COLO668 (cell line): Measurements from ENCODE around the gene C16orf74.

Source experiments
- DNase-seq: peaks from one replicate; lab custom pipeline; 2025; ENCODE audit not compliant: unreplicated experiment; lab: John Stamatoyannopoulos, UW

Gene C16orf74

GRCh38 chr16:85697431-85697830 is 53.5 kb downstream of the C16orf74 start:
- DNase-seq, result peak; percentile 86

- no peak for DNase-seq
Observed at GRCh38 chr16:85696781-85697180, 54.1 kb downstream of the C16orf74 start.

GRCh38 chr16:85695196-85696128 is 55.4 kb downstream of the C16orf74 start:
- no peak for DNase-seq

GRCh38 chr16:85690469-85691064 is 60.3 kb downstream of the C16orf74 start:
- peak; percentile 64 for DNase-seq

GRCh38 chr16:85689950-85690320 is 61.0 kb downstream of the C16orf74 start:
- peak; percentile 57 for DNase-seq

- peak; percentile 93 for DNase-seq
Observed at GRCh38 chr16:85689285-85689949, 61.5 kb downstream of the C16orf74 start.

- DNase-seq, result peak; percentile 96
Observed at GRCh38 chr16:85688586-85689284, 62.2 kb downstream of the C16orf74 start, which contains the start of gene GINS2. Gene GINS2 (minus strand): TSS chr16:85688954. CDS start chr16:85688898, 56 bp downstream.

GRCh38 chr16:85687651-85688471 is 63.0 kb downstream of the C16orf74 start:
- DNase-seq, result peak; percentile 49

GRCh38 chr16:85686912-85687591 is 63.8 kb downstream of the C16orf74 start:
- peak; percentile 63 for DNase-seq

- DNase-seq, result no peak
Observed at GRCh38 chr16:85685251-85685650, 65.6 kb downstream of the C16orf74 start.

- peak; percentile 22 for DNase-seq
Observed at GRCh38 chr16:85683363-85683762, 67.5 kb downstream of the C16orf74 start.

GRCh38 chr16:85682516-85682915 is 68.4 kb downstream of the C16orf74 start:
- DNase-seq, result peak; percentile 48

- DNase-seq, result peak; percentile 78
Observed at GRCh38 chr16:85681255-85681654, 69.6 kb downstream of the C16orf74 start.

- no peak for DNase-seq
Observed at GRCh38 chr16:85680352-85680944, 70.4 kb downstream of the C16orf74 start.

- no peak for DNase-seq
Observed at GRCh38 chr16:85679870-85680269, 71.0 kb downstream of the C16orf74 start.

GRCh38 chr16:85678821-85679220 is 72.1 kb downstream of the C16orf74 start:
- DNase-seq, result no peak

GRCh38 chr16:85678016-85678415 is 72.9 kb downstream of the C16orf74 start:
- DNase-seq, result no peak

GRCh38 chr16:85677383-85677967 is 73.4 kb downstream of the C16orf74 start:
- no peak for DNase-seq

- no peak for DNase-seq
Observed at GRCh38 chr16:85676466-85676865, 74.4 kb downstream of the C16orf74 start.
